A673 (cell line): Measurements from ENCODE around the gene FOXN3. TPM values are rescaled to one million over a fixed set of nuclear protein-coding genes. Genes with fewer than 3 reads are reported as not detected.

Experiments
- BruUV-seq: library from RNA; stranded (reverse); fragments of 400-500 nt; replicated peaks from 2 replicates; lab custom pipeline; 2021; lab: Mats Ljungman, UMichigan
- CTCF ChIA-PET: fragments of 300-600 bp; sonication (Branson Sonifier 250); formaldehyde crosslinking; loops from one replicate; lab custom pipeline; 2022; ENCODE audit warnings: antibody characterized with exemption; lab: Charles Lee
- POLR2A ChIA-PET: fragments of 300-600 bp; sonication (Branson Sonifier 250); formaldehyde crosslinking; loops from one replicate; lab custom pipeline; 2022; ENCODE audit warnings: antibody characterized with exemption; ENCODE audit not compliant: low non-redundant PET; lab: Charles Lee
- DNase-seq: peaks from one replicate; pipeline ENCODE4 v3.0.0-alpha.2; 2015; ENCODE audit warnings: low spot score
- H3K27ac ChIP-seq: fragments of 200-600 bp; sonication (generic); 2 replicates; pipeline ENCODE4 v1.5.1; 2016; ENCODE audit warnings: mixed run types, low read depth, mild to moderate bottlenecking, mixed read lengths, antibody characterized with exemption, low read length; ENCODE audit not compliant: poor library complexity, severe bottlenecking
- H3K27me3 ChIP-seq: fragments of 200-600 bp; sonication (generic); replicated peaks from 2 replicates; pipeline ENCODE4 v1.6.1; 2017; ENCODE audit warnings: mixed run types, low read depth, mild to moderate bottlenecking, mixed read lengths, antibody characterized with exemption, low read length; ENCODE audit not compliant: insufficient read depth, poor library complexity
- H3K36me3 ChIP-seq: fragments of 200-600 bp; sonication (generic); 2 replicates; pipeline ENCODE4 v1.6.1; 2016; ENCODE audit warnings: mixed run types, mild to moderate bottlenecking, mixed read lengths, antibody characterized with exemption, low read length; ENCODE audit not compliant: insufficient read depth, poor library complexity, severe bottlenecking
- H3K4me1 ChIP-seq: fragments of 200-600 bp; sonication (generic); 2 replicates; pipeline ENCODE4 v1.6.1; 2017; ENCODE audit warnings: mixed run types, mild to moderate bottlenecking, mixed read lengths, antibody characterized with exemption, low read length; ENCODE audit not compliant: insufficient read depth, poor library complexity, severe bottlenecking
- H3K4me3 ChIP-seq: fragments of 200-600 bp; sonication (generic); 2 replicates; pipeline ENCODE4 v1.5.1; 2016; ENCODE audit warnings: low read depth, mixed run types, mild to moderate bottlenecking, mixed read lengths, low read length; ENCODE audit not compliant: poor library complexity, severe bottlenecking
- H3K9me3 ChIP-seq: fragments of 200-600 bp; sonication (generic); 2 replicates; pipeline ENCODE4 v1.6.1; 2016; ENCODE audit warnings: mixed run types, low read depth, mild to moderate bottlenecking, mixed read lengths, antibody characterized with exemption, low read length; ENCODE audit not compliant: poor library complexity, severe bottlenecking
- EZH2 ChIP-seq: fragments of 200-600 bp; sonication (generic); IDR thresholded peaks from 2 replicates; pipeline ENCODE4 v1.6.1; 2017; ENCODE audit warnings: borderline replicate concordance, low read depth, mild to moderate bottlenecking, mixed read lengths, antibody characterized with exemption, low read length; ENCODE audit not compliant: poor library complexity, severe bottlenecking
- intact Hi-C: fragments of 100-400 bp; cut with micrococcal nuclease; formaldehyde crosslinking; loops from one replicate; pipeline ENCODE4 v1.10.0; 2022; ENCODE audit not compliant: unreplicated experiment
- total RNA-seq: library from RNA; stranded (reverse); gene quantifications from 2 replicates; pipeline ENCODE4 v1.2.3, GENCODE V29; 2021
- TF ChIP-seq, protein P1 (sequence below): fragments of 300-800, 200-600 bp; sonication (generic); conservative IDR thresholded peaks from 2 replicates; pipeline ENCODE4 v1.5.1; 2017; ENCODE audit warnings: low read depth, mild to moderate bottlenecking, antibody characterized with exemption, low read length, moderate library complexity, mixed read lengths

Gene FOXN3
- total RNA-seq, 1 experiment from 2014 or later = 15.3 TPM

DNA sequence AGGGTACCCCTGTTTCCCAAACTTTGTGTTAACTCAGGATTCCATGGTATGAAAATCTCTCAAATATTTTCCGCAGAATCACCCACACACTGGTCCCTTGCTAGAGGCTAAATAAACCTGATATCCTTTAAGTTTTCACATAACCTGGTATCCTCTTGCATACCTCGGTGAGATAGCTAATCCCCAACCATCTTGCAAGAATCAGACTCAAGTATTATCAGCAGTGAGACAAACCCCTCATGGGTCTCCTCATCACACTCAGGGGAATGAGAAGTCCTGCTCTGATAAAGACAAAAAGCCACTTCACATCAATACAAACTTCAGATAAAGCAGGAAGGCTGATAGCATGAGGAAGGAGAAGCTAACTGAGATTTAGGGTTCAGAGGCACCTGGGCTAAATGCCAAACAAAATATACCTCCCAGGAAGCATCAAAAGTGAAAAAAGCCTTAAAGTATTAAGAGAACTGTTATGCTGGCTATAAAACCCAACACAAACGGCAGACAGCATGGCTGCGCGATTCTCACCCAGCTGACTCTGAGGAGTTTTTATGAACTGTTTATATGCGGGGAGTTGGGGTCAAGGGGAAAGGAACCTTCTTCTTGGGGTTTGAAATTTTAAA, 96.5 kb downstream of the FOXN3 start:
- ChIA-PET POLR2A (no interaction called here), CTCF (no interaction called here)
- H3K27ac ChIP-seq = no peak overlapping the region
- no TSS peak for BruUV-seq
- no peak for DNase-seq
- no peaks in the 10 kb centered on the region for H3K9me3 ChIP-seq
- no peaks in the 10 kb centered on the region for H3K4me1 ChIP-seq
- no peak overlapping the region for H3K4me3 ChIP-seq
- no peak for TF ChIP-seq EZH2
- TF ChIP-seq, protein P1, sequence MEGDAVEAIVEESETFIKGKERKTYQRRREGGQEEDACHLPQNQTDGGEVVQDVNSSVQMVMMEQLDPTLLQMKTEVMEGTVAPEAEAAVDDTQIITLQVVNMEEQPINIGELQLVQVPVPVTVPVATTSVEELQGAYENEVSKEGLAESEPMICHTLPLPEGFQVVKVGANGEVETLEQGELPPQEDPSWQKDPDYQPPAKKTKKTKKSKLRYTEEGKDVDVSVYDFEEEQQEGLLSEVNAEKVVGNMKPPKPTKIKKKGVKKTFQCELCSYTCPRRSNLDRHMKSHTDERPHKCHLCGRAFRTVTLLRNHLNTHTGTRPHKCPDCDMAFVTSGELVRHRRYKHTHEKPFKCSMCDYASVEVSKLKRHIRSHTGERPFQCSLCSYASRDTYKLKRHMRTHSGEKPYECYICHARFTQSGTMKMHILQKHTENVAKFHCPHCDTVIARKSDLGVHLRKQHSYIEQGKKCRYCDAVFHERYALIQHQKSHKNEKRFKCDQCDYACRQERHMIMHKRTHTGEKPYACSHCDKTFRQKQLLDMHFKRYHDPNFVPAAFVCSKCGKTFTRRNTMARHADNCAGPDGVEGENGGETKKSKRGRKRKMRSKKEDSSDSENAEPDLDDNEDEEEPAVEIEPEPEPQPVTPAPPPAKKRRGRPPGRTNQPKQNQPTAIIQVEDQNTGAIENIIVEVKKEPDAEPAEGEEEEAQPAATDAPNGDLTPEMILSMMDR = no peak
- no peaks in the 10 kb centered on the region for H3K36me3 ChIP-seq
- no peaks in the 10 kb centered on the region for H3K27me3 ChIP-seq
- intact Hi-C loops = no loop called here

DNA sequence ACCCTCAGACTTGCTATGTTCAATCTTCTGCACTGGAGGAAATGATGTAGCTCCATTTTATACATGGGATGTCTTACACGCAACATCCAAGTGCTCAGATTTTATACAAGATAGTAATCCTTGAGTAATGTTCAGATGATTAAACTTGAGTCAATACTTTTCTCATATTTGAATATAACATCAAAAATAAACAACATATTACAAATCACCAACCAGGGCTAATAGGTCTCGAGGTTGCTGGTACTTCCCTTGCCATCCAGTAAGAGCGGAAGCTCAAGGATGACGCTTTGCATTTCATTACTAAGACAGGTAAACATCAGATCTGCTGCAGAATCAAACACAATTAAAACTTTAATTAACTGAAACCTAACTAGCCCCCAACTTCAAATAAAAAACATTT, 97.3 kb downstream of the FOXN3 start:
- ChIA-PET POLR2A (no interaction called here), CTCF (no interaction called here)
- intact Hi-C loops = no loop called here

DNA sequence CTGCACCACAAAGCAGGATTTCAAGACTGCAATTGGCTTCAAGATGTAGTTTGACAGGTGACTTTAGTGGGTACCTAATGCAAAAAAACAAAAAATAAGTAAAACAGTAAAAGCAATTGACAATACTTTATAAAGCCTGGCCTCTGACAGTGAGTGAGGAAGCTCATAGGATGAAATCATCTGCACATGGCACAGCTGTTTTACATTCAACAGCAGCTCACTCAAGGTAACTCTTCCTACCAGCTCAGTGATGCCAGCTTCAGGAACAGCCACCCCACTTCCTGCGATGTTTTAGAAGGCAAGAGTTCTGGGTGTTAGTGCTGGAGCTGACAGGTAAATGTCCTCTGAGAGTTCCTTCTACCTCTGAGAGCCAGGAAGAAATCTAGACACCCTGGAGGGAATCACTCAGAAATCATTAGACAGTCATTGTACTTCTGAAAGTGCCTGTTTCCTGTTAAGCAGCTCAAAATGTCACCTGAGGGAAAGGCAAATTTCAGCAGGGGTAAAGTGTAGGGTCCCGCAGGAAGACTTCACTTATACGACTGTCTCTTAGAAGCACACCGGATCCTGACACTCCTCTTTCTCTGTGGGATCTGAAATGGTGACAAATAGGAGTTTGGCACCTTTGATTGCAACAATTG, 99.9 kb downstream of the FOXN3 start:
- Histone ChIP-seq H3K4me1 (no peaks in the 10 kb centered on the region), H3K36me3 (no peaks in the 10 kb centered on the region), H3K4me3 (no peak overlapping the region), H3K27ac (no peak overlapping the region), H3K27me3 (no peaks in the 10 kb centered on the region), H3K9me3 (no peaks in the 10 kb centered on the region)
- POLR2A ChIA-PET = no interaction called here
- CTCF ChIA-PET = no interaction called here
- DNase-seq = no peak
- TF ChIP-seq, protein P1 = no peak
- TF ChIP-seq EZH2 = no peak
- no TSS peak for BruUV-seq
- intact Hi-C loops = no loop called here

More for the DNA sequence above, 97.3 kb downstream of the FOXN3 start:
- TF ChIP-seq, protein P1 = no peak
- TF ChIP-seq EZH2 = no peak
- no peak for DNase-seq
- Histone ChIP-seq H3K36me3 (no peaks in the 10 kb centered on the region), H3K27ac (no peak overlapping the region), H3K4me3 (no peak overlapping the region), H3K4me1 (no peaks in the 10 kb centered on the region), H3K9me3 (no peaks in the 10 kb centered on the region), H3K27me3 (no peaks in the 10 kb centered on the region)
- no TSS peak for BruUV-seq
